ENCODE data around the gene GCG.

Gene GCG

GRCh38 chr2:162149466-162149865 is 2.6 kb downstream of the GCG start:
- DNase-seq, result no peak

- no peak for DNase-seq
Observed at GRCh38 chr2:162148956-162149355, 3.1 kb downstream of the GCG start.

GRCh38 chr2:162143969-162144368 is 8.1 kb downstream of the GCG start:
- no peak for DNase-seq

DNA sequence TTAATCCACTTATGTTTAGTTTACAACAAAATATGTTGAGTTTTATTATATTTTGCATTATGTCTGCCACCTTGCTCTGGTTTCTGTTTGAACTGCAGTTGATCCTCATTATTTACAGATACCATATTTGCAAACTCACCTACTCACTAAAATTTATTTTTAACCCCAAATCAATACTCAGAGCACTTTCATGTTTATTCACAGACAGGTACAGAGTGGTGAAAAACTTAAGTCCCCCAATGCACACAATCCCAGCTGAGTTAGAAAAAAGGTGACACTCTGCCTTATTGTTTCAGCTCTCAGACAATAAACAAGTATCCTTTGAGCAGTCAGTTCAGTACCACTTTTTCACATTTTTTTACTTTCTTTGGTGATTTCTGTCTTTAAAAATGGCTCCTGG is 13.7 kb downstream of the GCG start:
- no peak for DNase-seq

GRCh38 chr2:162127422-162127821 is 24.6 kb downstream of the GCG start:
- no peak for DNase-seq

- no peak for DNase-seq
Observed at GRCh38 chr2:162126527-162126926, 25.5 kb downstream of the GCG start.

DNA sequence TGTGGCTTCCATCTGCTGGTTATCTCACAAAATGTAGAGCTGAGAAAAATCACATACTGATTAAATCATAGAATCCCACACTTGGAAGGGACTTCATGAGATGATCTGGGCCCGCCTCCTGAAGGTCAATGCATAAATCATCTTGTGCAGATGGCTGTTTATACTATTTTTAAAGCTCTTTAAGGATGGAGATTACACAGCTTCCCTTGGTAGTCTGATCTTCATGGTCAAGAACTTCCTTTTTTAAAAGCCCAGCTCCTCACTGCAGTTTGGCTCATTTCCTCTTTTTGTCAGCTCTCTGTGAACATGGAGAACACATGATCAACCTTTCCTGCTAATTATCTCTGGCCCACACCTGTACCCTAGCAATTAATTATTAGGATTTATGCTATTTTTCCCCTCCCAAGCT is 25.9 kb downstream of the GCG start:
- no peak for DNase-seq

GRCh38 chr2:162125138-162125537 is 26.9 kb downstream of the GCG start:
- no peak for DNase-seq

GRCh38 chr2:162123806-162124758 is 28.0 kb downstream of the GCG start:
- DNase-seq, result no peak

DNA sequence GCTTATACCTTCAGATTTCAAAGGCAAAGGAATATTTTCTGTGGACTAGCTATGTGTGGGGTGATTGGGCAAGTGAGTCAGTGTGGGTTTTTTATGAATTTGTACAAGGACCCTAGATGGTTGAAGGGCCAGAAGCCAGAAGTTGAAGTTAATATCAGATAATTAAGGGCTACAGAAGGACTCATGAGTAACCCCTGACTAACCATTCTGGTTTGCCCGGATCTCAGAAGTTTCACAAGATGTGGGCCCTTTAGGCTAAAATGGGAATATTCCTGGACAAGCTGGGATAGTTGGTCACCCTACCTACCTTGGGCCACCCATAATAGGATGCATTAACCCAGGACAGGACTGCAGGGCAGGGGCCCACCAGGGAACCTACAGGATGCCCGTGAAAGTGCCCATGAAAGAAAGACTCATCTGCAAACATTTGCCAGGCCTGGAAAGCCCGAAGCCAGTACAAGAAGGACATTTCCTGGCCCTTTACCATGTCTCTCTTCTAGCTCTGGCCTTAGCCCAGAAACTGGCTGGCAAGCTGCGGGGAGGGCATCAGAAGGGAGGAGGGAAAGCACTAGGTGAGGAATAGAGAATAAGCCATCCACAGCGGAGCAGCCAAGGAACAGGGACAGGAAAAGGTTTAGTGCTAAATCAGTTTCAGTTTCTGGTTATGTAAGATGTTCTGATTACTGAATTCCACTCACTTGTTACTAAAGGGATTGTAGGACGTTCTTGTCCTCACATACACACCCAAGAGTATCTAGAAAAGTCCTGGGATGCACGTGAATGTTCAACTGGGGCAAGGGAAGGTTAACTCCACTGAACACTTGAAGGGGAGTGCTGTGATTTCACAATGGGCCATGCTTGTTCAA is 33.6 kb downstream of the GCG start:
- DNase-seq, result no peak

GRCh38 chr2:162116352-162116751 is 35.7 kb downstream of the GCG start:
- DNase-seq, result no peak

DNA sequence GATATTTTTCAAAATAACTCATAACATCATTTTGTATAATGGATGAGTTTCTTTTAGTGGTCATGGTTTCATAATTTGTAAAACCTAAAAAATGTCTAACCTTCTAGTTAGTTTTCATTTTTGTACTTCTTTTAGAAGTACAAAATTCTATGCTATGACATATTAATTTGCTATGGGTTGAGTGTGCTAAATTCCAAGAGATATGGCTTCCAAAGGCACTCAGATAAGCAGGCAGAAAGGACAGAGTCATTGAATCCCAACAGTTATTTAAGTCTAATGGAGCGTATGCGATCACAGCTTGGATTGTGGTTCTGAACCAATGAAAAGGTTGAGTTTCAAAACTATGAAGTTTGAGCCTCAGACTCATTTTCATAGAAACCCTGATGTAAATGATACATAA is 37.0 kb downstream of the GCG start:
- no peak for DNase-seq

GRCh38 chr2:162114271-162114670 is 37.8 kb downstream of the GCG start:
- no peak for DNase-seq

- DNase-seq, result no peak
Observed at GRCh38 chr2:162113776-162114168, 38.3 kb downstream of the GCG start.

DNA sequence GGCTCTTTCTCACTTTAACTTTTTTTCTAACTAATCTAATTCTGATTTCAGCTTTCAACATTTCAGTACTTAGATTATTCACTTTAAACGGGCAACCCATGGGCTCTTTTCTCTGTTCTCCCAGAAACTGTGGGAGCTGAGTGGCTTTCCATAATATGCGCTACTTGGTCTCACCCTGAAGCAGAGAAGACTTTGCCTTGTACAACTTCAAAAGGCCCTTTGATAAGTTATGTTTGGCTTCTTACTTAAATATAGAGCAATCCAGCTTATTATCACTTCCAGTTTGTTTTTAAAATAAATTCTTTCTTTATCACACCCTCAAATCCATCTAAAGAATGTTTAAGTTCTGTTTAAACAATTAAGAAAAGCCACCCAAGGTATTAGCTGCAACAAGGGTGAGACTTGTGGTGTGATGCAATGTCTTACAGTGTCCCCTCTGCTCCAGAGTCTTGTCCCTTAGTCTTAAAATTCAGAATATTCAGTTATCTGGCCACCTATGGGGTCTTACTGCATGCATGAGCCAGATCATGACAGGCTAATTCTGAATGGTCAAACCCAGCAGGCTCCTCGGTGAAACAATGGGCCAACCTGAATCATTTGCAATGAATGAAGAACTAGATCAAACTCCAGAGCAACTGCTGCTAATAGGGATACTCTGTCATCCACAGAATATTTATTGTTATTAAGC is 38.8 kb downstream of the GCG start:
- DNase-seq, result no peak

GRCh38 chr2:162111958-162112850 is 39.8 kb downstream of the GCG start:
- no peak for DNase-seq

GRCh38 chr2:162107361-162107901 is 44.6 kb downstream of the GCG start:
- no peak for DNase-seq

DNA sequence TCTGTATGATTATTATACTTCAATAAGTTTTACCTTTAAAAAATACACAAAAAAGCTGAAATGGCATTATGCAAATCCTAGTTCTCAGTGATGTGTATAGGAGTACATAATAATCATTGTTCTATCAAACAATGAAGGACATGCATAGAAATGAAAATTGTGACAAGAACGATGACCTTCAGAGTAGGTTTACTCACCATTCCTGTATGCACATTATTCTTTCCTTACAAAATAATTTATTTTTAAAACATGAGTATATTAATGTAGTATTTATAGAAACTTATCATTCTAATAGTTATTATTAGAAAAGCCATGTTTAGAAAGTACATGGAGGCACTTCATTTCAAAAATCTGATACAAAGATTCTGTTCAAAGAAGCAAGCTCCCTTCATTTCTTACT is 45.3 kb downstream of the GCG start:
- DNase-seq, result no peak

- no peak for DNase-seq
Observed at GRCh38 chr2:162106146-162106551, 45.9 kb downstream of the GCG start.

- DNase-seq, result no peak
Observed at GRCh38 chr2:162103443-162104009, 48.5 kb downstream of the GCG start.

- no peak for DNase-seq
Observed at GRCh38 chr2:162100579-162100978, 51.5 kb downstream of the GCG start.

GRCh38 chr2:162099836-162100235 is 52.2 kb downstream of the GCG start:
- no peak for DNase-seq

Measured in stimulated activated CD8-positive, alpha-beta memory T cell treated with anti-CD3 and anti-CD28 coated beads, Interleukin-4, amount 100 ng/mL, for 48 hours (primary cell).